GM18511 (cell line): ENCODE data around the gene LILRB2.
"Not testable (repeated sequence)": the region's sequence is repeated elsewhere in the genome, so short reads cannot be mapped to it uniquely, and the experiment has no call there.

ENCODE experiments used
- ATAC-seq: cut with Tn5 transposase; IDR thresholded peaks from one replicate; pipeline ENCODE4 v1.9.1; 2021; ENCODE audit warnings: mild to moderate bottlenecking, moderate library complexity; ENCODE audit not compliant: unreplicated experiment

The LILRB2 gene

DNA sequence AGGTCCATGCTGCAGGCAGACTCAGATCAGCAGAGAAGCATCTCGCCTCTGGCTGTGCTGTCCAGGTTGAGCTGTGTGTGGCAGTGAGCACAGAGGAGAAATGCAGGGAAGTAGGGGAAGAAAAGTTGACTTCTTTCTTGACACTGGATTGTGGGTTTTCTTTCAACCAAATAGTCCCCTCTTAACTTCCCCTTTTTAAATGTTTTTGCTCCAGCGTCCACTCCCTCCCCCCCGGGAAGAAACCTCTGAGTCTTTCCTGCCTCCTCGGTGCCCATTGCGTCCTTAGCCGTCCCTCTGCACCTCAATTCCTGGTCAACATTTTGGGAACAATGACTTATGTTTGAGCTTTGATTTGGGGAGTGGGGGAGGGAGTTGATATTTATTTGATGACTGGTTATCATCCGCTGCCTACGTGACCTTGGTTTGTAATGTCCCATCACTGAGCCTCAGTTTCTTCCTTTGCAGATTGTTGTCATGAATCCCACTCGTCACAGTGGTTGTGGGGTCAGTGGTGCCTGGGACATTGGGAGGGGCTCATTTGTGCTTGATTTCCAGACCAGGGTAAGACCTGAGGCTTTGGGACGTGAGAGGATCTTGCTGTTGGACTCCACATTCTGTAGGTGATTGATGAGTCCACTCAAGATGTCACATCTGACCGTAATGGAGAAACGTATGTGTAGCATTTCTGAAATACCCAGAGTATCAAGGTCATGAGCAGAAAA lies at the start of gene LILRB2:
Gene LILRB2, minus strand, starts transcription at position 104 of the 722 bp plus-strand sequence. CDS start 614 bp downstream, outside the sequence.
- no peak for ATAC-seq

DNA sequence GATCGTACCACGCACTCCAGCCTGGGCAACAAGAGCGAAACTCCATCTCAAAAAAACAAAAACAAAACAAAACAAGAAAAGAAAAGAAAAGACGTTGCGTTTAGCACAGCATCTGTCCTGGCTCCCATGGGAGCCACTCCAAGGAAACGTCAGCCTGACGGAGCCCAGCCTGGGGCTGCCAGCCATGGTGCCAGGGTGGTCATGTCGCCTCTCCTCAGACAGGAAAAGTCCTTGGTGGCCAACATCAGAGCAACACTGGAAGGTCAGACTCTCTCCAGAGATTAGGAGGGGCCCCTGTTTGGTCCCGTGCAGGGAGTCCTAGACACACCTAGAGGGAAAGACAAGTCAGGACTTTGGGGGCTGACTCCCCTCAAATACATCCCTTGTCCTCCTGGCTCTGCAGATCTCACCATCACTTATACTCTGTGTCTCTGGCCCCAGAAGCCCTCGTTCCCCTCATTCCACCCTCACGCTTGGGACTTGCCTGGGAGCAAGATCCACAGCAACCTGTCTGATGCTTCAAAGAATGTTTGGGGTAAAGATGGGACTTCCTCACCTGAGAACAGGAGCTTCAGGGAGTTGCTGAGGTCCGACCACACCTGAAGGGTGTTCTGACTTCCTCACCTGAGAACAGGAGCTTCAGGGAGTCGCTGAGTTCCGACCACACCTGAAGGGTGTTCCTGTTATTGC lies 48.7 kb upstream of the LILRB2 start:
- ATAC-seq: no peak

DNA sequence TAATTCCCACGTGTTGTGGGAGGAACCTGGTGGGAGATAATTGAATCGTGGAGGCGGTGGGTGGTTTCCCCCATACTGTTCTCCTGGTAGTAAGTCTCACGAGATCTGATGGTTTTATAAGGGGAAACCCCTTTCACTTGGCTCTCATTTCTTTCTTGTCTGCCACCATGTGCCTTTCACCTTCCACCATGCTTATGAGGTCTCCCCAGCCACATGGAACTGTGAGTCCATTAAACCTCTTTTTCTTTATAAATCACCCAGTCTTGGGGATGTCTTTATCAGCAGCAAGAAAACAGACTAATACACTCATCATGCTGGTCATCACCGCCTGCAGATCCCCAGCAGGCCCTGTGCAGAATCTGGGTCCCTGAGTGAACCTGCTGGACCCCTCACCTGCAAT lies 47.9 kb upstream of the LILRB2 start:
- ATAC-seq: not testable (repeated sequence)

DNA sequence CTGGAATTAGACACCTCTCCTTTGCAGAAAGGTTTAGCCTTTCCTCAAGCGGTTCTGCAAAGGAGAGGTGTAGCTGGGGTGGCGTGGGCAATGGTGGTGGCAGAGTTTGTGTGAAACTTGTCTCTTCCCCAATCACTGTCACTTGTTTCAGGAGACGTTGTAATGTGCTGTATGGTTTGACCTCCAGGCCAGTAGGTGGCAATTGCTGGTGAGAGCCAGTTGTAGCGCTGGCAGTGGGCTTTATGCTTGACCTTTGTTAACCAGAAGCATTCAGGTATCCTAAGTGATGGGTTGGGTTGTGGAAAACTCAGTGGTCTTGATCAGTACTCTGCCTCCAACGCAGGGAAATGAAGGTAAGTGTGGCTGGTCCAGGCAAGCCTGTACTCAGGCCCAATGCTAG lies 44.7 kb upstream of the LILRB2 start:
- ATAC-seq: no peak

DNA sequence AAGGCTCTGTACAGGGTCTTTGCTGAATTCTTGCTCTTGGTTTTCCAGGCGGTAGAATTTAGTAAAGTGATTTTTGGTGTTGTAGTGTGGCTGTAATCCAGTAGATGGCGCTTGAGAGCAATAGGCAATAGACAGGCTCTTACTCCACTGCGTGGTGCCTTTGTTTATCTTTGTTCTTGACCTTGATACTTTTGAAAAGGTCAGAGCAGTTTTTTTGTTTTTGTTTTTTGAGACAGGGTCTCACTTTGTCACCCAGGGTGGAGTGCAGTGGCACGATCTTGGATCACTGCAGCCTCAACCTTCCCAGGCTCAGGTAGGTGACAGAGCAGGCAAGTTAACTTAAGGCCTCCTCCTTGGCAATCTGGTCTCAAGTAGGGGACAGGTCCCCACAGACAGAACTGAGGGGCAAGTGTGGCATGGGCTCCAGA lies 44.3 kb upstream of the LILRB2 start:
- no peak for ATAC-seq

DNA sequence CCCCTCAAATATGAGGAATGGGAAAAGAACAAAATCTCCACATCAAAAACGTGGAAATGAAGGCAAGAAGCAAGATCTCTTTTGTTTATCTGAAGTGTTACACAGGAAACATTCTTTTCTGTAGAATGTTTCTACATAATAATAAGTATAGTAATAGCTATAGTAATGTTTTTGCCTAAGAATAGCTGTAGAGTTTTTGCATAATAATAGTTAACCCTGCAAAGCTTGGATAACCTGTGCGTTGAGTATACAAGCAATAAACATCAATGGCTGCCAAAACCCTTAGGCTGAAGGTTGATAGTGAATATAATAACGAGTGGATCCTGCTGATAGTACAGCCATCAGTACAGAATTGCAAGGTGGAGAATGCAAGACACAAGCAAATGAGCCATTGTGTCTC lies 43.2 kb upstream of the LILRB2 start:
- ATAC-seq: no peak

DNA sequence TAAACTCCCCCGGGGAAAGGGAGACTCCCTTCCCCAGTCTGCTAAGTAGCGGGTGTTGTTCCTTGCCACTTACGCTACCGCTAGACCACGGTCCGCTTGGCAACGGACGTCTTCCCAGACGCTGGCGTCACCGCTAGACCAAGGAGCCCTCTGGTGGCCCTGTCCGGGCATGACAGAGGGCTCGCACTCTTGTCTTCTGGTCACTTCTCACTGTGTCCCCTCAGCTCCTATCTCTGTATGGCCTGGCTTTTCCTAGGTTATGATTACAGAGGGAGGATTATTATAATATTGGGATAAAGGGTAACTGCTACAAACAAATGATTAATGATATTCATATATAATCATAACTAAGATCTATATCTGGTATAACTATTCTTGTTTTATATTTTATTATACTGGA lies 42.0 kb upstream of the LILRB2 start:
- not testable (repeated sequence) for ATAC-seq

DNA sequence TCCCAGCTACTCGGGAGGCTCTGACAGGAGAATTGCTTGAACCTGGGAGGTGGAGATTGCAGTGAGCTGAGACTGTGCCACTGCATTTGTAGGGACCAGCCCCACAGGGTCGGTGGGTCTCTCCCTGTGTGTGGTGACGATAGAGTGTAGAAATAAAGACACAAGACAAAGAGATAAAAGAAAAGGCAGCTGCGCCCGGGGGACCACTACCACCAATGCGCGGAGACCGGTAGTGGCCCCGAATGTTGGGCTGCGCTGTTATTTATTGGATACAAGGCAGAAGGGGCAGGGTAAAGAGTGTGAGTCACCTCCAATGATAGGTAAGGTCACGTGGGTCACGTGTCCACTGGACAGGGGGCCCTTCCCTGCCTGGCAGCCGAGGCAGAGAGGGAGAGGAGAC lies 41.4 kb upstream of the LILRB2 start:
- ATAC-seq: not testable (repeated sequence)

DNA sequence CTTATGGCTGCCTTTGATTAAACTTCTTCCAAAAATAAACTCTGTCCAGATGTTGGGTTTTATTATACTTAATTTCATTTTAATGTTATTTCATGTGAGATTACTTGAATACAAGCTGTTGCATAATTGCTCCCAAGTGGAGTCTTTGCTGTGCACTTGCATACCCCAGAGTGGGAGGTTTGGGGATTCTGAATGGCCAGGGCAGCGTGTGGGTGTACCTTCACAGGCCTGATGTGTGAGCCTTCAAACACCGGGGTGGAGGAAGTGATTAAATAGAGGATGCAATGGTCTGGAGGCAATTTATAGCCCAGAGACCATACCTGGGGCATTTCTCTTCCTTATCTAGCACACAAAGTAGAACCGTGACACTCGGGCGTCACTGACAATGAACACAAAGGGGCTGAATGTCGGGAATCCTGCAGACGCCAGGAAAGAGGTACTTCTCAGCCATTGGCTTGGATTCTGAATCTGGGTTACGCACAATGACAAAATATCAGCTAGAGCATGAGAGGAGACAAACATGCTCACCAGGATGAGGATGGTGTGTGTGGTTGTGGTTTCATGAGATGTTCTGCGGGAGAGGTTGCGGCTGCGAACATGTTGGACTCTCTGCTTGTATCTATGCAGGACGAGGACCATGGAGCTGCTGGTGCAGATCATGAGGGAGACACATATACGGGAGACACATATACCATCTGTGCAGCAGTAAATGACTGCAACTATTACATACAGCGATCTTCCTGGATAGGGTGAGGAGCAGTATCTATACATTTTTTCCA lies 39.2 kb upstream of the LILRB2 start:
- ATAC-seq: no peak

DNA sequence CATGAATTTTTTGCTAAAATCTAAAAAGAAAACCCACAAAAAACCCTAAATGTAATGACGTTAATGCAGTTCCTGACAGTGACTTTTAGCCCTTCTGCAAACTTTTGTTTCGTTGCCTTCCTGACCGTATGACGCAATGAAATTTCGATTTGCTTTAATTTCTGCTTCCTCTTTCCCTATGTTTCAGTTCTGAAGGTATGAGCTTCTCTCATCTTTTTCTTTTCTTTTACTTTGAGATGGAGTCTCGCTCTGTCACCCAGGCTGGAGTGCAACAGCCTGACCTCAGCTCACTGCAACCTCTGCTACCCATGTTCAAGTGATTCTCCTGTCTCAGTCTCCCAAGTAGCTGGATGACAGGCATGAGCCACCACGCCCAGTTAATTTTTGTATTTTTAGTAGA lies 38.1 kb upstream of the LILRB2 start:
- ATAC-seq: no peak

DNA sequence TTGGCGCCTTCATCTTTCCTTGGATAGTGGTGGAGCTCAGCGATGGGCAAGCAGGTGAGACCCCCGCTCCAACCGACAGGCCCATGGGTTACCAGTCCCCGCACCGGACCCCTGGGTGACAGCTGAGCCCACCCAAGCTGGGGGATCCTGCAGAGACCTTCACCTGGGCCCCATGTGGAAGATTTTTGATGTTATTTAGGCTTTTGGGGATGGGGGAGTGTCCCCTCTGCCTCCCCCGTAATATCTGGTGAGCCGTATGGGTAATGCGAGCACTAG lies 37.0 kb upstream of the LILRB2 start:
- no peak for ATAC-seq

DNA sequence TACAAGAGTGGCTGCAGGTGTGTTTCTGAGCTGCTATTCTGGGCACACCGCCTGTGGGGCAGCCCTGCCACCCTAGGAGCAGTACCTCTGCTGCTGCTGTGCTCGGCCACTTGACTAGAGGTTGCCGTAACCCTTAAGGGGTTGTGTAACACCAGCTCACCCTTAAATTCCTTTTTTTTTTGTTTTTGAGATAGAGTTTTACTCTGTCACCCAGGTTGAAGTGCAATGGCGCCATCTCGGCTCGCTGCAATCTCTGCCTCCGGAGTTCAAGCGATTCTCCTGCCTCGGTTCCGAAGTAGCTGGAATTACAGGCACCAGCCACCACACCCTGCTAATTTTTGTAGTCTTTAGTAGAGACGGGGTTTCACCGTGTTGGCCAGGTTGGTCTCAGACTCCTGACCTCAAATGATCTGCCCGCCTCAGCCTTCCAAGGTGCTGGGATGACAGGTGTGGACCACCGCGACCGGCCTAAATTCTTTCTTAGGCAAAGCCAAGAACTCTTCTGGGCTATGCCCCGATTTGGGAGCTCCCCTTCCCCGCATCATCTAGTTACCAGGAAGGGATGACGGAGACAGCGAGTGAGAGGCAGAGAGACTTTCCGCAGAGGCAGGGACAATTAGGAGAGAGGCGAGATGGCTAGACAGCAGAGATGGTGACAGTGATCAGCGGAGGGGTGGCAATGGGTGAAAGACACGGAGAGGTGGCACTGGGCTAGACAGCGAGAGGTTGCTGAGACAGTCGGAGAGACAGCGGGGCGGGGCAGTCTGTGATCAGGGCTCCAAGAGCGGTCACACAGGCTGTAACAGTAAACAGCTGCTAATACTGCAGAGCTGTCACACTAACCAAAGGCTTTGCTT lies 36.4 kb upstream of the LILRB2 start:
- ATAC-seq: no peak

DNA sequence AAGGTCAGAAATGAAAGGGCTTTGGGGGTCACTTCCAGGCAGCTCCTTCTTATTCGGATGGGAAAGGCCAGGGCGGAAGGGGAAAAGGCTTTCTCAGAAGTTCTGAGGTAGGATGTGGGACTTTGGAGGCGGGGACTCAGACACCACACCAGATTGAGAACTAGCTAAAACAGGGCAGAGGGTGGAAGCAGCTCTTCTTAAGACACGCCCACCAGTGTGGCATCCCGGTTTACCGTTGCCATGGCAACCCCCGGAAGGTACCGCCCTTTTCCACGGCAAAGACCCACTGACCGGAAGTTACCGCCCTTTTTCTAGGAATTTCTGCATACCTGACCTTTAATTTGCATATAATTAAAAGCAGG lies 35.8 kb upstream of the LILRB2 start:
- no peak for ATAC-seq

DNA sequence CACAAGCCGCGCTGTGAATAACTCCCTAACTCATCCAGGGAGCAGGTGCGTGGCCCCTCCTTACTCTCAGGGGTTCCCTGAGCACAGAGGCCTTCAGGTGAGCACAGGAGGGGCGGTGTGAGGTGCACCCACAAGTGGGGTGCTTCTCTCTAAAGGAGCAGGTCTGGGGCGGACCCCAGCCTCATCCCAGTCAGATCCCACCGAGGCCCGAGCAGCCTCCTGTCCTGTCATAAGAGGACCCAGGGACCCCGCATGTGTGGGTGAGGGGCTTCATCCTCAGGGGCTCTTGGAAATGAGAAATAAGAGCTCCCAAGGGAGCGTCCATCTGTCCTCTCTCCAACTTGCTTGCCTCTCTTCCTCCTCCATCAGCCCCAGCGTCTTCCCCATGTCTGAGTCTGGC lies 35.0 kb upstream of the LILRB2 start:
- no peak for ATAC-seq

DNA sequence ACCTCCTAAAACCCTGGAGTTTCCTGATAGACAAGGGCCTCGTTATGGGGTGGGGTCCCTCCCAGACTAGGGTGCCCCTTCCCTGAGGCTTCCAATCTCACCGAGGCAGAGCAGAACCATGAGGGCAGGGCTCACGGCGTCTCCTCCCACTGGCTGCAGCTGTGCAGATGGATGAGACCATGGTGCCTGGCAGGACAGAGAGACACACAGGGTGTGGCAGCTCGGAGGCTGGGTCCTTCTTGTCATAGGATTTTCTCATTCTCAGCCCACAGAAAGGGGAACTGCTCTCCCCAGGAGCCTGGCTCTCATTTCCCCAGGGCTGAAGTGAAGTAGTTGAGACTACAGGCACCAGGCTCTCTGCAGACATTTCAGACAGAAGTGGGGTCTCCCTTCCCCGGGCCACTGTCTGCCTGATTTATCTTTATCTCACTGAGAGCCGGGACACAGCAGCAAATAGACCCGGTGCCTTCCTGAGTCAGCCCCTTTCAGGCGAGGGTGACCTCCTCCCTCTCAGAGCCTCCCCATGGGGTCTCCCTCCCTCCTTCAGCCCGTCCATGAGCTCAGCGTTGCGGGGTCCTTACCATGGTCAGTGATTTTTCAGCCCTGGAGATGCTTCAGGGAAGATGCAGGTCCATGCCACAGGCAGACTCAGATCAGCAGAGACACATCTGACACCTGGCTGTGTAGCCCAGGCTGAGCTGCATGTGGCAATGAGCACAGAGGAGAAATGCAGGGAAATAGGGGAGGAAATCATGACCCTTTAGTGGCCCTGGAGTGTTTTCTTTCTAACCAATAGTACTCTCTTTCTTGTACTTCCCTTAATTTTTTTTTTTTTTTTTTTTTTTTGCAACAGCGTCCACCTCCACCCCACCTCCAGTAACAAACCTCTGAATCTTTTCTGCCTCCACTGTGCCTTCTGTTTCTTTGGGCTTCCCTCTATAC lies 31.8 kb upstream of the LILRB2 start, which contains the start of gene LILRA5:
Gene LILRA5, minus strand, starts transcription at position 731 of the 942 bp plus-strand sequence. Its CDS starts 147 bp downstream, at position 584.
- ATAC-seq: no peak

DNA sequence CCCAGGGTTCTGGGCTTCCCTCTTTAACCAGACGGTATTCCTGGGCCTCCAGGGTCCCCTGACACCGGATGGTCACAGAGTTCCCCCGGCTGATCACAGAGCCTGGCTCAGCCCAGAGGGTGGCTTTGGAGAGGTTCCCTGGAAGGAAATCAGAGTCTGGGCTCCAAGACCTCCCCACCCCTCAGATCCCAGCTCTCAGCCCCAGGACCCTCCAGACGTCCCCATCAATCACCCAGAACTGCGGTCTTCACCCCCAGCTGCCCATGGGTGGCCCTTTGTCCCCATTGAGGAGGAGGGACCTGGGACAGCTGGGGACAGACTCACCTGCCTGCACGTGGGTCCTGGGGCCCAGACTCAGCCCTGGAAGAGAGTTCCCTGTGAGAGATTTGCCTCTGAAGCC lies 31.1 kb upstream of the LILRB2 start:
- ATAC-seq: no peak

DNA sequence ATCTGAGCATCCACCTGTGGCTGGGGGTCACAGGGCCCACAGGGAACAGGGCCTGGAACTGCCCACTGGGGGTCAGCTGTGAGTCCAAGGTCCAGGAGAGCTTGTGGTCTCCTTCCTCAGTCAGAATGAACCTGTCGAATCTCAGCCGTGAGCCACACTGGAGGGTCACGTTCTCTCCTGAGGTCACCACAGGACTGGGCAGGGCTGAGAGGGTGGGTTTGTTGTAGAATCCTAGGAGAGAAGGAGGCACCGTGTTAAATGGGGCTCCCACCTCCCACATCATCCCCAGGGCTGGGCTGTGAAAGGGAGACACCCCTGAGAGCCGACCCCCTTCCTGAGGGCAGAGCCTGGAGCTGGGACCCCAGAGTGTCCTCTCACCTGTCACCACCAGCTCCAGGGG lies 30.6 kb upstream of the LILRB2 start:
- ATAC-seq: no peak

DNA sequence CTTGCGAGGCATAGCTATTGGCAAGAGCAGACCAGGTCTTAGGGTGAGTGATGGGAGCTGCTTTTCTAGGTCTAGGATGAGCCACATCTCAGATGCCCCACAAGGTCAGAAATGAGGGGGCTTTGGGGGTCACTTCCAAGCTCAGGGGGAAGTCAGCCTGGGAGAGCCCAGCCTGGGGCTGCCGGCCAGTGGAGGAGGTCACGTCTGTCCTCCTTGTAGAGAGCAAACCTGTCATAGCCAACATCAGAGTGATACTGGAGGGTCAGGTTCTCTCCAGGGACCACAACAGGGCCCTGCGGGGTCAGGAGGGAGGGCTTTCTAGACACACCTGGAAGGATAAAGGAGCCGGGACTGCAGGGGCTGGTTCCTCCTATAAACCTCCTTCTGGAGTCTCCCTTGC lies 29.6 kb upstream of the LILRB2 start:
- no peak for ATAC-seq

DNA sequence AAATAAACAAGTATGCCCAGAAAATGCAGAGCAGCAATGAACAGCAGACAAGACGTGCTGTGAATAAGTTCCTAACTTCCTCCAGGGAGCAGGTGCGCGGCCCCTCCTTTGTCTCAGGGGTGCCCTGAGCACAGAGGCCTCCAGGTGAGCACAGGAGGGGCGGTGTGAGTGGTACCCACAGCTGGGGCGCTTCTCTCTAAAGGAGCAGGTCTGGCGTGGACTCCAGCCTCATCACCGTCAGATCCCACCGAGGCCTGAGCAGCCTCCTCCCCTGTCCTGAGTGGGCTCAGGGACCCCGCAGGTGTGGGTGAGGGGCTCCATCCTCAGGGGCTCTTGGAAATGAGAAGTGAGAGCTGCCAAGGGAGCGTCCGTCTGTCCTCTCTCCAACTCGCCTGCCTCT lies 28.9 kb upstream of the LILRB2 start:
- ATAC-seq: no peak
